Spleen (tissue), 7 donors: ENCODE results near the gene KCNK4.

Experiments
- CTCF ChIP-seq, 11 experiments: fragments of 200-600 bp in 7 of 11; fragments of 450-650 bp in 4 of 11; sonication (generic) in 4 of 11; IDR thresholded peaks in 8 of 11; conservative IDR thresholded peaks in 3 of 11; 1 replicate in 7 of 11; 2 replicates in 4 of 11; pipeline versions ENCODE4 v1.4.0 to v1.8.0; 2016 to 2021; ENCODE audit warnings: antibody characterized with exemption in 11 of 11, inconsistent platforms in 4 of 11, mild to moderate bottlenecking in 1 of 11
- POLR2A ChIP-seq, 3 donors: fragments of 450-650 bp; IDR thresholded peaks; one replicate each; pipeline ENCODE4 v1.5.1; 2017; ENCODE audit warnings: antibody characterized with exemption in 3 of 3, mild to moderate bottlenecking in 1 of 3
- POLR2AphosphoS5 ChIP-seq, 3 donors: sonication (generic); formaldehyde crosslinking; IDR thresholded peaks; one replicate each; pipeline ENCODE4 v1.5.1; 2017; ENCODE audit warnings: antibody characterized with exemption in 3 of 3
- donor health status: DM: no; HTN: no; CAD: no; lungs with moderate emphysema.
- donor health status: DM: no; HTN: no; CAD: no.
- donor health status: DM: no; HTN: no; CAD: no.

DNA sequence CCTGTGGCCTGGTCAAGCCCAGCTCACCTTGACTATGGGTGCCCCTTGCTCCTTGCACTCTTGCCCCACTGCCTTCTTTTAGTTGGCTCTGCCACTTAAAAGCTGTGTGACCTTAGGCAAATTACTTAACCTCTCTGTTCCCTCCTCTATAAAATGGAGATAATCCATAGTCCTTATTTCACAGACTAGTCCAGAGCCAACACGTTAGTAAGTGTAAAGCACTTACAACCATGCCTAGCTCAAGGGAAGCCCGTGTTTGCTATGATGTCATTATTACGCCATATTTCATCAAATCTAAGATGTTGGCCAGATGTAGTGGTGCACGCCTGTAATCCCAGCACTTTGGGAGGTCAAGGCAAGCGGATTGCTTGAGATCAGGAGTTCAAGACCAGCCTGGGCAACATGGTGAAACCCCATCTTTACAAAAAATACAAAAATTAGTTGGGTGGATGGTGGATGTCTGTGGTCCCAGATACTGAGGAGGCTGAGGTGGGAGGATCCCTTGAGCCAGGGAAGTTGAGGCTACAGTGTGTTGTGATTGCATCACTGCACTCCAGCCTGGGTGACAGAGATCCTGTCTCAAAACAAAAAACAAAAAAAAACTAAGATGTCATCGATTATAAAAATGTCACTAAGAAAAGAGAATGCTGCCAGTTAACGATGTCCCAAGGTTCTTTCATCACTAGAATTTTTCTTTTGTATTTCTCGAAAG is 46.6 kb downstream of the KCNK4 start:
- TF ChIP-seq CTCF (IDR thresholded peaks at IDR 0.05 in 8 of 11, conservative IDR thresholded peaks at IDR 0.05 in 3 of 11): no peak
- TF ChIP-seq POLR2AphosphoS5 (IDR thresholded peaks at IDR 0.05): no peak
- no peak for TF ChIP-seq POLR2A (IDR thresholded peaks at IDR 0.05)
